Neuron (in vitro differentiated cells): ENCODE measurements around the gene HABP4.

Experiments
- H2AFZ ChIP-seq: one replicate; pipeline ENCODE4 v1.6.1; 2013; ENCODE audit warnings: low read depth, mild to moderate bottlenecking, inconsistent platforms, low read length, moderate library complexity
- H3K27me3 ChIP-seq: one replicate; pipeline ENCODE4 v1.6.1; 2013; ENCODE audit warnings: low read length; ENCODE audit not compliant: insufficient read depth
- H3K36me3 ChIP-seq: one replicate; pipeline ENCODE4 v1.6.1; 2013; ENCODE audit warnings: low read length; ENCODE audit not compliant: insufficient read depth
- H3K4me1 ChIP-seq: one replicate; pipeline ENCODE4 v1.6.1; 2013; ENCODE audit warnings: low read length; ENCODE audit not compliant: insufficient read depth
- H3K4me3 ChIP-seq: 2 replicates; pipeline ENCODE4 v1.5.1; 2013; ENCODE audit warnings: mild to moderate bottlenecking, low read length, moderate library complexity
- H3K9me3 ChIP-seq: one replicate; pipeline ENCODE4 v1.6.1; 2013; ENCODE audit warnings: low read length

The HABP4 gene, protein sequence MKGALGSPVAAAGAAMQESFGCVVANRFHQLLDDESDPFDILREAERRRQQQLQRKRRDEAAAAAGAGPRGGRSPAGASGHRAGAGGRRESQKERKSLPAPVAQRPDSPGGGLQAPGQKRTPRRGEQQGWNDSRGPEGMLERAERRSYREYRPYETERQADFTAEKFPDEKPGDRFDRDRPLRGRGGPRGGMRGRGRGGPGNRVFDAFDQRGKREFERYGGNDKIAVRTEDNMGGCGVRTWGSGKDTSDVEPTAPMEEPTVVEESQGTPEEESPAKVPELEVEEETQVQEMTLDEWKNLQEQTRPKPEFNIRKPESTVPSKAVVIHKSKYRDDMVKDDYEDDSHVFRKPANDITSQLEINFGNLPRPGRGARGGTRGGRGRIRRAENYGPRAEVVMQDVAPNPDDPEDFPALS

DNA sequence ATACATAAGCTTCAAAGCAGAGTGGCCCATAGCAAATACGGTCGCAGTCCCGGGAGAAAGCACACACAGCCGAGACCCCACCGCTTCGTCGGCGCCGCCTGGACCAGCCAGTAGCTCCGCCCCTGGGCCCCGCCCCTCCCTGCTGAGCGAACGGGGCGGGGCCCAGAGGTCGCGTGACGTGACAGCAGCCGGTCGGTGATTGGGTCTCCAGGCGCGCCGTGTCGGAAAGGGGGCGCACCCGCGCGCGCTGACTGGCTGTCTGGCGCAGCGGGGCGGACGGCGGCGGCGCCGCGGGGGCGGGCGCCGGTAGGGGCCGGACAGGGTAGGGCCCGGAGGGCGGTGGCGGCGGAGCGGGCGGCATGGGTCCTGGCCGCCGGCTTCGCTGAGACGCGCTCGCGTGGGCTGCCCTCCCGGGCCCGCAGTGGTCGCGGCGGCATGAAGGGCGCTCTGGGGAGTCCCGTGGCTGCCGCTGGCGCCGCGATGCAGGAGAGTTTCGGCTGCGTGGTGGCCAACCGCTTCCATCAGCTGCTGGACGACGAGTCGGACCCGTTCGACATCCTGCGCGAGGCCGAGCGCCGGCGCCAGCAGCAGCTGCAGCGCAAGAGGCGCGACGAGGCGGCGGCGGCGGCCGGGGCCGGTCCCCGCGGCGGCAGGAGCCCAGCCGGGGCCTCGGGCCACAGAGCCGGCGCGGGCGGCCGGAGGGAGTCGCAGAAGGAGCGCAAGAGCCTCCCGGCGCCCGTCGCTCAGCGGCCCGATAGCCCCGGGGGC lies at the start of gene HABP4:
TSS of gene HABP4 (plus strand) at position 325 of the 768 bp plus-strand sequence. CDS start at position 436, 111 bp downstream.
- Histone ChIP-seq H3K36me3 (peaks cover 2% of the 10 kb centered on the region), H3K27me3 (no peaks in the 10 kb centered on the region), H3K4me1 (peaks cover 20% of the 10 kb centered on the region), H2AFZ (peak within 1 kb of the TSS; percentile 62), H3K9me3 (no peaks in the 10 kb centered on the region), H3K4me3 (peak within 1 kb of the TSS; percentile 58)

- Histone ChIP-seq H3K4me1 (peaks cover 3% of the 10 kb centered on the region), H2AFZ (no peak overlapping the region), H3K27me3 (no peaks in the 10 kb centered on the region), H3K4me3 (no peak overlapping the region), H3K9me3 (peaks cover 6% of the 10 kb centered on the region), H3K36me3 (peaks cover 14% of the 10 kb centered on the region)
These were observed 41.3 kb upstream of the HABP4 start for GRCh38 chr9:96408409-96409280.

DNA sequence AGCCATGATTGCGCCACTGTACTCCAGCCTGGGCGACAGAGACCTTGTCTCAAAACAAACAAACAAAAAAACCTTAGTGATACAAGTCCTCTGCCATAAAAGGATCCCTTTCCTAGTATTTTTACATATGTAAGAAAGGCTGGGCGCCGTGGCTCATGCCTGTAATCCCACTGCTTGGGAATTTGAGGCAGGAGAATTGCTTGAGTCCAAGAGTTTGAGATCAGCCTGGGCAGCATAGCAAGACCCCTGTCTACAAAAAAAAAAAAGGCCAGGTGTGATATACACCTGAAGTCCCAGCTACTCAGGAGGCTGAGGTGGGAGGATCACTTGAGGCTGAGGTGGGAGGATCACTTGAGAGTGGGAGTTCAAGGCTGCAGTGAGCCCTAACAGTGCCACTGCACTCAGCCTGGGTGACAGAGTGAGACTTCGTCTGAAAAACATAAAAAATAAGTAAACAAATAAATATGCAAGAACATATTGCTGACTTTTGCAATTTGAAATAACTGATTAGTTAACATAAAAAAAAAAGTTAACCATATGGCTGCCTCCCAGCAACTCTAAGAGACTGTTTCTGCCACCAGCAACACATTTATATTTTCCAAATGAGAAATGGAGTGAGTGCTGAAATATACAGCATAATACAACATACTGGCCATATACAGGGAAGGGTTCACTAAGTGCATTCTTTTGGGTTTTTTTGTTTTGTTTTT lies 38.7 kb upstream of the HABP4 start:
- peaks cover 14% of the 10 kb centered on the region for H3K36me3 ChIP-seq
- H2AFZ ChIP-seq = no peak overlapping the region
- H3K4me1 ChIP-seq = peaks cover 11% of the 10 kb centered on the region
- H3K4me3 ChIP-seq = no peak overlapping the region
- peaks cover 6% of the 10 kb centered on the region for H3K9me3 ChIP-seq
- no peaks in the 10 kb centered on the region for H3K27me3 ChIP-seq

- no peaks in the 10 kb centered on the region for H3K27me3 ChIP-seq
- H3K9me3 ChIP-seq = peaks cover 6% of the 10 kb centered on the region
- H3K4me1 ChIP-seq = peaks cover 11% of the 10 kb centered on the region
- H3K36me3 ChIP-seq = peaks cover 14% of the 10 kb centered on the region
- H3K4me3 ChIP-seq = no peak overlapping the region
- no peak overlapping the region for H2AFZ ChIP-seq
These were observed 37.6 kb upstream of the HABP4 start for GRCh38 chr9:96412174-96412913.

DNA sequence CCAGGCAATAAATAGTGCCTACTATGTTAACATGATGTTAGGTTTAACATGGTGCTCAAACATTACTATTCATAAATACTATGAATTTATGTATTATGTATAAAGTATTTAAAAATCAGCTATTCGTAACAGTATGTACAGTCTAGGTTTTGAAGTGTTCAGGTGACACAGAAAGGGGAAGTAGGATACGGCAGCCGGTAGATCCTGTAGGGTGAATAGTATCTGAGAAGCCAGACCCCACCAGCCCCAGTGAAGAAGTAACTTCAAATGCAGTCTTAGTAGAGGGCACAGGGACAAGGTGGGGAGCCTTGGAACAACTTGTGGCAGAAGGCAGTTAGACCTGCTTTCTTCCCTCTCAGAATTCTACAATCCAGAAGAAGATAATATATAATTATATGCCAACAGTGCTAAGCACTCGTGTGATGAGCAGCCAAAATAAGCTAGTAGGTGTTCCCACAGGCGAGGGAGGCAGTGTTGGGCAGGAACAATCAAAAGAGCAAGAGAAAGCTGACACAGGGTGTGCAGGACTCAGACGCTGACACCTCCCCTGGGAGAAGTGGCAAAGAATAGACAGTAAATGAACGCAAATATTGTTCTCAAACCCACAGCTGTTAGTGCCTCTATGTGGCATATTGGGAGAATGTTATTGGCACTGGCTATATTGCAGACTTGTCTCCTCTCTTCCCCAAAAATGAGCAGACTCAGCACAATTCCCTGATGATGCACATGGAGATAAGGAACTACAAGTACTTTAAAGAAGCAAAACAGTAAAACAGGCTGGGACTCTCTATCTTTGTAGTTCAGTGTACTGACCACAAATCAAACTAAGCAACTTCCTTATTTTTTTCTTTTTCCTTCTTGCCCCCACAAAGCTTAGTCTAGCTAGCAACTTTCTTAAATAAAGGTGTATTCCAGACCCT lies 36.4 kb upstream of the HABP4 start:
- H2AFZ ChIP-seq = peak overlapping the region; percentile 28
- H3K36me3 ChIP-seq = peaks cover 14% of the 10 kb centered on the region
- peaks cover 11% of the 10 kb centered on the region for H3K4me1 ChIP-seq
- no peaks in the 10 kb centered on the region for H3K27me3 ChIP-seq
- H3K4me3 ChIP-seq = no peak overlapping the region
- H3K9me3 ChIP-seq = peaks cover 6% of the 10 kb centered on the region

- peaks cover 33% of the 10 kb centered on the region for H3K4me1 ChIP-seq
- H2AFZ ChIP-seq = peak overlapping the region; percentile 2
- peak overlapping the region; percentile 68 for H3K4me3 ChIP-seq
- no peaks in the 10 kb centered on the region for H3K9me3 ChIP-seq
- H3K36me3 ChIP-seq = no peaks in the 10 kb centered on the region
- no peaks in the 10 kb centered on the region for H3K27me3 ChIP-seq
These were observed 32.9 kb upstream of the HABP4 start for GRCh38 chr9:96417051-96417586.

DNA sequence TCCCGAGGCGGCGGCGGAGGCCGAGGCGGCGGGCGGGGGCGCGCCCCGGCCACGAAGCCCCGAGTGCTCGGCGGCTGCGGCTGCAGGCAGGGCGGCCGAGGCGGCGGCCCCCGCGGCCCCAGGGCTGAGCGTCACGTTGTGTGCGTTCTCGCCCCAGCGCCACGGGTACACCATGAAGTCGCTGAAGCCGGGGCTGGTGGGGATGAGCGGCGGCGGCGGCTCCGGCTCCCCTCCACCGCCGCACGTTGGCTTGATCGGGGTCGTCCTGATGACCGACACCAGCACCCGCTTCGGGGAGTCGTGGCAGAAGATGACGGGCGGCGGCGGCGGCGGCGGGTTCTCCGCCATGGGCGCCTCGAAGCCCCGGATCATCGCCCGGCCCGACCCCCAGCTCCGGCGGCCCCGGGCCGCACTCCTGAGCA lies 32.3 kb upstream of the HABP4 start:
- no peaks in the 10 kb centered on the region for H3K27me3 ChIP-seq
- peak overlapping the region; percentile 68 for H3K4me3 ChIP-seq
- peaks cover 34% of the 10 kb centered on the region for H3K4me1 ChIP-seq
- H3K36me3 ChIP-seq = no peaks in the 10 kb centered on the region
- no peaks in the 10 kb centered on the region for H3K9me3 ChIP-seq
- H2AFZ ChIP-seq = no peak overlapping the region

- peaks cover 34% of the 10 kb centered on the region for H3K4me1 ChIP-seq
- no peaks in the 10 kb centered on the region for H3K36me3 ChIP-seq
- H3K27me3 ChIP-seq = no peaks in the 10 kb centered on the region
- H3K9me3 ChIP-seq = no peaks in the 10 kb centered on the region
- peak within 1 kb of the TSS; percentile 2 for H2AFZ ChIP-seq
- H3K4me3 ChIP-seq = peak within 1 kb of the TSS; percentile 79
These were observed 31.7 kb upstream of the HABP4 start, which contains the start of gene ZNF367 for GRCh38 chr9:96418083-96418919. Gene ZNF367, minus strand, starts transcription at chr9:96418370. Its CDS starts 338 bp downstream, at chr9:96418032.

- Histone ChIP-seq H3K4me1 (peaks cover 26% of the 10 kb centered on the region), H2AFZ (peak overlapping the region; percentile 44), H3K9me3 (no peaks in the 10 kb centered on the region), H3K27me3 (no peaks in the 10 kb centered on the region), H3K36me3 (no peaks in the 10 kb centered on the region), H3K4me3 (peak overlapping the region; percentile 79)
These were observed 30.9 kb upstream of the HABP4 start for GRCh38 chr9:96418920-96419690.

GRCh38 chr9:96419691-96419969 lies 30.3 kb upstream of the HABP4 start:
- Histone ChIP-seq H3K36me3 (no peaks in the 10 kb centered on the region), H3K4me3 (peak overlapping the region; percentile 79), H2AFZ (peak overlapping the region; percentile 44), H3K9me3 (no peaks in the 10 kb centered on the region), H3K27me3 (no peaks in the 10 kb centered on the region), H3K4me1 (peaks cover 23% of the 10 kb centered on the region)
